Activated T-cell treated with anti-CD3 and anti-CD28 coated beads, Interleukin-2, amount 50 U/mL, for 4 hours (primary cell): ENCODE data around the gene HPCAL1. TPM values are rescaled to one million over a fixed set of nuclear protein-coding genes. Genes with fewer than 3 reads are reported as not detected.

Experiments
- ATAC-seq, 2 donors: fragments of 200-7000 bp; cut with Tn5 transposase; one replicate each; pipeline ENCODE4 v1.10.0; 2021
- DNase-seq: peaks from one replicate; pipeline ENCODE4 v3.0.0-alpha.2; 2020
- H3K27me3 Mint-ChIP-seq: one replicate; pipeline ENCODE4 v1.8.0; 2021; ENCODE audit warnings: low read depth, mixed read lengths
- H3K36me3 Mint-ChIP-seq: one replicate; pipeline ENCODE4 v1.8.0; 2022; ENCODE audit warnings: mixed read lengths; ENCODE audit not compliant: insufficient read depth
- H3K4me1 Mint-ChIP-seq: one replicate; pipeline ENCODE4 v1.8.0; 2021; ENCODE audit warnings: low read depth, mixed read lengths
- H3K4me3 Mint-ChIP-seq: one replicate; pipeline ENCODE4 v1.8.0; 2021; ENCODE audit warnings: mild to moderate bottlenecking, moderate library complexity, mixed read lengths
- H3K9me3 Mint-ChIP-seq: one replicate; pipeline ENCODE4 v1.8.0; 2021; ENCODE audit warnings: mixed read lengths
- total RNA-seq, 3 donors: library from RNA; stranded (reverse); gene quantifications; one replicate each; pipeline ENCODE4 v1.2.1, GENCODE V29; 2021

The HPCAL1 gene
- total RNA-seq, 3 donors from 2014 or later, result 40.8 to 44.7 (median 43.3) TPM

GRCh38 chr2:10471955-10472354 lies 169.3 kb downstream of the HPCAL1 start:
- DNase-seq (no peak), ATAC-seq (no peak)
- no peak overlapping the region for H3K4me3 Mint-ChIP-seq

GRCh38 chr2:10473121-10473756 lies 170.5 kb downstream of the HPCAL1 start:
- Mint-ChIP-seq H3K36me3 (no peaks in the 10 kb centered on the region), H3K27me3 (no peaks in the 10 kb centered on the region), H3K4me3 (no peak overlapping the region), H3K9me3 (no peaks in the 10 kb centered on the region), H3K4me1 (peaks cover 6% of the 10 kb centered on the region)
- DNase-seq, result no peak
- ATAC-seq, result no peak

More at GRCh38 chr2:10471955-10472354, 169.3 kb downstream of the HPCAL1 start:
- no peaks in the 10 kb centered on the region for H3K9me3 Mint-ChIP-seq
- H3K27me3 Mint-ChIP-seq, result no peaks in the 10 kb centered on the region
- peaks cover 2% of the 10 kb centered on the region for H3K4me1 Mint-ChIP-seq
- H3K36me3 Mint-ChIP-seq, result no peaks in the 10 kb centered on the region

GRCh38 chr2:10475221-10475722 lies 172.6 kb downstream of the HPCAL1 start:
- no peaks in the 10 kb centered on the region for H3K36me3 Mint-ChIP-seq
- H3K4me1 Mint-ChIP-seq, result peaks cover 6% of the 10 kb centered on the region
- DNase-seq (no peak), ATAC-seq (no peak)
- no peak overlapping the region for H3K4me3 Mint-ChIP-seq
- no peaks in the 10 kb centered on the region for H3K9me3 Mint-ChIP-seq
- H3K27me3 Mint-ChIP-seq, result no peaks in the 10 kb centered on the region

- peaks cover 6% of the 10 kb centered on the region for H3K4me1 Mint-ChIP-seq
- DNase-seq, result no peak
- no peaks in the 10 kb centered on the region for H3K9me3 Mint-ChIP-seq
- ATAC-seq, result no peak
- H3K36me3 Mint-ChIP-seq, result no peaks in the 10 kb centered on the region
- no peak overlapping the region for H3K4me3 Mint-ChIP-seq
- no peaks in the 10 kb centered on the region for H3K27me3 Mint-ChIP-seq
These were observed 173.3 kb downstream of the HPCAL1 start for GRCh38 chr2:10475811-10476660.

GRCh38 chr2:10476723-10477442 lies 174.2 kb downstream of the HPCAL1 start:
- DNase-seq, result no peak
- peaks cover 6% of the 10 kb centered on the region for H3K4me1 Mint-ChIP-seq
- no peak overlapping the region for H3K4me3 Mint-ChIP-seq
- peak in 1 of 2 donors; percentile 28 for ATAC-seq
- H3K9me3 Mint-ChIP-seq, result no peaks in the 10 kb centered on the region
- peaks cover 2% of the 10 kb centered on the region for H3K27me3 Mint-ChIP-seq
- no peaks in the 10 kb centered on the region for H3K36me3 Mint-ChIP-seq

Other genes starting within 250 kb of the HPCAL1 start
- under 1 TPM in 1 of 3 donors, not detected in 2; 0.08 TPM for gene CYS1, start 222.5 kb upstream of the HPCAL1 start, total RNA-seq
- gene RRM2, start 180.2 kb upstream of the HPCAL1 start, total RNA-seq, result 10 to 100 TPM; 40.9 to 54.9 (median 51.6) TPM
- 100 to 1,000 TPM; 581 to 619 (median 602) TPM for gene ODC1, start 145.4 kb downstream of the HPCAL1 start, total RNA-seq